Measurements from ENCODE around the gene IMPDH1. TPM values are rescaled to one million over a fixed set of nuclear protein-coding genes. Genes with fewer than 3 reads are reported as not detected.
A peak's percentile ranks its signal among the peaks of the same experiment; 100 is the strongest.

The IMPDH1 gene
- total and polyA plus RNA-seq, 2 donors (not counting 3 experiments of a cell fraction or from before 2014, with no cell fraction given) = 78.8 to 97.9 TPM

DNA sequence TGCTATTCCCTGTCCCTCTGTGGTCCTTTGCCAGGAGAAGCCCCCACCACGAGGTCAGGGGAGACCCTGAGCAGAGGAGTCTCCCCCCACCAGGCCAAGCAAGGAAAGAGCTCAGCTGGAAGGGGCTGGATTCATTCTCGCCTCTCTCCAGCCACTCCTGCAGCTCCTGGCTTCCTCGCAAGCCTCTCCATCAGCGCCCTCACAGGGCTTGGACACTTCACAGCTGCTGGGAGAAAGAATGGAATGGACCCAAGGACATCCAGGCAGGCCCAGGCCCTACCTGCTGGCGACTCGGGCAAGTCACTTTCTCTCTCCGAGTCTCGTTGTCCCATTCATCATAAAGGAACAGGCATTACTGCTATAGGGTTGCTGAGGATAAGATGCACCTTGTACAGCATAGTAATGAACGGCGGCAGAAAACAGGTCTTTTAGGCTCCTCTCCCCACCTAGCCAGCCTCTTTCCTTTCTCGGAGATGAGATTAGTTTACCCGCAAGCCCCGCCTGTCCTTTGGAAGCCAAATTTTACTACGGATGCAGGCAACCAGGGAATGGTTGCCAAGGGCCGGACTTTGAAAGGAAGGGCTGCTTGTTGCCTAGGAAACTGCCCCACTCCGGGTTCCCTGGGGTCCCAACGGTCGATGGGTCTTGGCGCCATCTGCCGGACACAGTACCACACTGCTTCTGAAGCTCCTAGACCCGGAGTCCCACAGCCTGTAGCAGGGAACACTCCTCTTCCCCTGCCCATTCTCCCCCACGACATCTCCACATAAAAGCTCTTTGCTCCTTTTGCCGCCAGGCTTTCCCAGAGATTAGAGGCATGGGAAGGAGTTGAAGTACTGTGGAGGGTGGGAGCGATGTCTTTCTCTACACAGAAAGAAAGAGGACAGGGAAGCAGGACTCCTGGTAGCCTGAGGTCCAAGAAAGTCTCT is 22.3 kb downstream of the IMPDH1 start:
- intact Hi-C loops (cut with micrococcal nuclease) = loop anchor here (1.0 to 2.0 kb wide), 3 partner anchors 27 to 40 kb away; partner anchors contain the start of gene PRRT4
- peaks cover 0 to 5% of the 10 kb centered on the region in 2 experiments for H3K27me3 ChIP-seq (ENCODE audit: control insufficient read depth in 2 of 2, insufficient read depth in 2 of 2, low read length in 2 of 2)
- peak; percentile 71 for DNase-seq (ENCODE audit: low read depth, low spot score)
- H3K36me3 ChIP-seq (ENCODE audit: control insufficient read depth in 2 of 2, extremely low read depth in 1 of 2, insufficient read depth in 2 of 2, low read length in 2 of 2) = no peaks in the 10 kb centered on the region
- ChIA-PET CTCF (interaction anchor here (0.5 to 20.6 kb wide), 29 partner anchors 9 to 1584 kb away, joined by 3 to 778 read pairs (median 6); partner anchors contain the start of genes HILPDA and RBM28), POLR2A (interaction anchor here (1.2 kb wide), 1 partner anchor 40 kb away, joined by 4 read pairs; no protein-coding TSS in a partner anchor)
- H3K4me1 ChIP-seq (ENCODE audit: control insufficient read depth, extremely low read depth, insufficient read depth, low read length) = no peaks in the 10 kb centered on the region
- FAIRE-seq = peak; percentile 85
- TF ChIP-seq GATA2 (IDR thresholded peaks at IDR 0.05; ENCODE audit: insufficient read depth, insufficient read length, low read depth, low read length) (no peak), MAX (IDR thresholded peaks at IDR 0.05; ENCODE audit: insufficient read depth, insufficient read length) (no peak), CTCF (IDR thresholded peaks at IDR 0.05; ENCODE audit: extremely low read depth in 1 of 2, insufficient read depth in 1 of 2, low read depth in 1 of 2, low read length in 2 of 2) (peak; percentile 75 to 92), MYC (IDR thresholded peaks at IDR 0.05; ENCODE audit: low read depth, low read length) (no peak)
- dilution Hi-C loops (cut with MboI; ENCODE audit: extremely low pct_ligation_motif_present, low sequenced_read_pairs) = no loop called here
- no peaks in the 10 kb centered on the region for H4K20me1 ChIP-seq (replicated peaks; ENCODE audit: control insufficient read depth, extremely low read depth, insufficient read depth, low read length)
- no peak overlapping the region for H3K4me2 ChIP-seq (ENCODE audit: insufficient read depth, low read length)
- H3K79me2 ChIP-seq (ENCODE audit: control insufficient read depth, insufficient read depth, low read length) = no peaks in the 10 kb centered on the region
- H3K27ac ChIP-seq (ENCODE audit: insufficient read depth, low read depth, low read length) = no peak overlapping the region
- H2AFZ ChIP-seq (ENCODE audit: low read depth, low read length) = no peak overlapping the region
- no peaks in the 10 kb centered on the region for H3K9me3 ChIP-seq (replicated peaks; ENCODE audit: control insufficient read depth, insufficient read depth, low read length)
- no peak overlapping the region for H3K9ac ChIP-seq (replicated peaks; ENCODE audit: extremely low read depth, insufficient read depth, low read length)
- no peaks in the 10 kb centered on the region for H3K9me1 ChIP-seq (replicated peaks; ENCODE audit: control insufficient read depth, extremely low read depth, insufficient read depth, low read length)
- no TSS peak for BruUV-seq (replicated peaks)
- no peak overlapping the region for H3K4me3 ChIP-seq (replicated peaks in 1 of 3; ENCODE audit: insufficient read depth in 1 of 3, low read depth in 1 of 3, low read length in 3 of 3)
